Neural cell (in vitro differentiated cells): Measurements from ENCODE around the gene FBP1. TPM values are rescaled to one million over a fixed set of nuclear protein-coding genes. Genes with fewer than 3 reads are reported as not detected.
"Not testable (repeated sequence)": the region's sequence is repeated elsewhere in the genome, so short reads cannot be mapped to it uniquely, and the experiment has no call there.

Experiments
- H2AFZ ChIP-seq: fragments of 200-600, 300-800 bp; sonication (generic), shearing (Covaris generic); 2 replicates; pipeline ENCODE4 v1.6.0; 2014; ENCODE audit warnings: low read depth, mild to moderate bottlenecking, antibody characterized with exemption, low read length, moderate library complexity
- H3F3A ChIP-seq: fragments of 200-600 bp; shearing (Covaris generic); 2 replicates; pipeline ENCODE4 v1.6.1; 2016; ENCODE audit warnings: mild to moderate bottlenecking, moderate library complexity, mixed read lengths, antibody characterized with exemption, low read length; ENCODE audit not compliant: insufficient read depth, poor library complexity, severe bottlenecking
- H3K27ac ChIP-seq: fragments of 200-600, 300-800 bp; sonication (generic), shearing (Covaris generic); 2 replicates; pipeline ENCODE4 v1.5.1; 2014; ENCODE audit warnings: mild to moderate bottlenecking, low read length, moderate library complexity
- H3K27me3 ChIP-seq: fragments of 300-800, 200-600 bp; sonication (generic), shearing (Covaris generic); 2 replicates; pipeline ENCODE4 v1.6.0; 2014; ENCODE audit warnings: mild to moderate bottlenecking, low read depth, low read length, moderate library complexity; ENCODE audit not compliant: insufficient read depth
- H3K36me3 ChIP-seq: fragments of 300-800, 200-600 bp; sonication (generic), shearing (Covaris generic); 2 replicates; pipeline ENCODE4 v1.5.1; 2014; ENCODE audit warnings: mild to moderate bottlenecking, antibody characterized with exemption, low read length, moderate library complexity; ENCODE audit not compliant: insufficient read depth
- H3K4me2 ChIP-seq: fragments of 300-800, 200-600 bp; sonication (generic), shearing (Covaris generic); 2 replicates; pipeline ENCODE4 v1.6.0; 2014; ENCODE audit warnings: mild to moderate bottlenecking, low read length
- H3K4me3 ChIP-seq: fragments of 300-800, 200-600 bp; sonication (generic), shearing (Covaris generic); 2 replicates; pipeline ENCODE4 v1.5.1; 2014; ENCODE audit warnings: mild to moderate bottlenecking, low read length, moderate library complexity
- H3K79me2 ChIP-seq: fragments of 200-600 bp; shearing (Covaris generic); replicated peaks from 2 replicates; pipeline ENCODE4 v1.6.0; 2014; ENCODE audit warnings: mild to moderate bottlenecking, low read length, moderate library complexity; ENCODE audit not compliant: insufficient read depth
- H3K9ac ChIP-seq: fragments of 300-800, 200-600 bp; sonication (generic), shearing (Covaris generic); 2 replicates; pipeline ENCODE4 v1.6.1; 2016; ENCODE audit warnings: mild to moderate bottlenecking, low read length, mixed read lengths
- H3K9me2 ChIP-seq: fragments of 200-600 bp; shearing (Covaris generic); 2 replicates; pipeline ENCODE4 v1.6.1; 2016; ENCODE audit warnings: mild to moderate bottlenecking, low read length, mixed read lengths; ENCODE audit not compliant: insufficient read depth
- H3K9me3 ChIP-seq: fragments of 200-600, 300-800 bp; sonication (generic), shearing (Covaris generic); 2 replicates; pipeline ENCODE4 v1.6.1; 2016; ENCODE audit warnings: mild to moderate bottlenecking, mixed run types, low read length, moderate library complexity, mixed read lengths
- H4K20me1 ChIP-seq: fragments of 200-600 bp; shearing (Covaris generic); 2 replicates; pipeline ENCODE4 v1.6.1; 2016; ENCODE audit warnings: mild to moderate bottlenecking, mixed run types; ENCODE audit not compliant: insufficient read depth
- CTCF ChIP-seq: fragments of 450-650 bp; IDR thresholded peaks from 2 replicates; pipeline ENCODE4 v1.5.1; 2014; ENCODE audit warnings: antibody characterized with exemption, mild to moderate bottlenecking, moderate library complexity; ENCODE audit not compliant: poor library complexity, severe bottlenecking
- EP300 ChIP-seq: fragments of 450-650 bp; conservative IDR thresholded peaks from 2 replicates; pipeline ENCODE4 v1.6.1; 2014; ENCODE audit warnings: antibody characterized with exemption, mild to moderate bottlenecking, moderate library complexity; ENCODE audit not compliant: poor library complexity, severe bottlenecking
- EZH2 ChIP-seq: fragments of 200-600, 300-800 bp; shearing (Covaris generic), sonication (generic); IDR thresholded peaks from 2 replicates; pipeline ENCODE4 v1.6.1; 2014; ENCODE audit warnings: antibody characterized with exemption, low read length, borderline replicate concordance, mild to moderate bottlenecking; ENCODE audit not compliant: insufficient read depth, poor library complexity, severe bottlenecking
- MXI1 ChIP-seq: fragments of 450-650 bp; conservative IDR thresholded peaks from 2 replicates; pipeline ENCODE4 v1.6.1; 2014; ENCODE audit warnings: antibody characterized with exemption, mild to moderate bottlenecking; ENCODE audit not compliant: poor library complexity, severe bottlenecking
- POLR2AphosphoS5 ChIP-seq: IDR thresholded peaks from 2 replicates; pipeline ENCODE4 v1.6.1; 2012
- RAD21 ChIP-seq: fragments of 450-650 bp; conservative IDR thresholded peaks from 2 replicates; pipeline ENCODE4 v1.6.1; 2014; ENCODE audit warnings: antibody characterized with exemption, mild to moderate bottlenecking, moderate library complexity
- REST ChIP-seq: IDR thresholded peaks from 2 replicates; pipeline ENCODE4 v1.6.1; 2012; ENCODE audit warnings: borderline replicate concordance
- SMC3 ChIP-seq: fragments of 450-650 bp; conservative IDR thresholded peaks from 2 replicates; pipeline ENCODE4 v1.6.1; 2014; ENCODE audit warnings: antibody characterized with exemption, mild to moderate bottlenecking, moderate library complexity; ENCODE audit not compliant: poor library complexity
- TAF1 ChIP-seq: IDR thresholded peaks from 2 replicates; pipeline ENCODE4 v1.6.1; 2012; ENCODE audit warnings: low read depth
- polyA plus RNA-seq: library from polyadenylated mRNA; depleted of rRNA; stranded (reverse); fragments of >200 nt; gene quantifications from 2 replicates; pipeline ENCODE4 v1.2.3, GENCODE V29; 2014

Gene FBP1
- polyA plus RNA-seq, 1 donor from 2014 or later: not detected

GRCh38 chr9:94599102-94599501, 40.2 kb downstream of the FBP1 start:
- Histone ChIP-seq H3K9ac (no peak overlapping the region), H3K4me3 (no peak overlapping the region), H3K36me3 (no peaks in the 10 kb centered on the region), H3F3A (no peaks in the 10 kb centered on the region), H3K79me2 (no peaks in the 10 kb centered on the region), H2AFZ (no peak overlapping the region), H3K4me2 (no peak overlapping the region), H3K27ac (no peak overlapping the region), H3K27me3 (no peaks in the 10 kb centered on the region), H4K20me1 (no peaks in the 10 kb centered on the region), H3K9me3 (no peaks in the 10 kb centered on the region), H3K9me2 (no peaks in the 10 kb centered on the region)
- TF ChIP-seq RAD21: no peak
- TF ChIP-seq SMC3: no peak
- no peak for TF ChIP-seq REST
- no peak for TF ChIP-seq POLR2AphosphoS5
- TF ChIP-seq CTCF: no peak
- TF ChIP-seq EP300: no peak
- no peak for TF ChIP-seq TAF1
- TF ChIP-seq MXI1: no peak
- TF ChIP-seq EZH2: no peak

- Histone ChIP-seq H3K27ac (no peak within 1 kb of the TSS), H3K9me3 (no peaks in the 10 kb centered on the region), H3K4me2 (no peak within 1 kb of the TSS), H3K36me3 (no peaks in the 10 kb centered on the region), H3K9me2 (no peaks in the 10 kb centered on the region), H3K9ac (no peak within 1 kb of the TSS), H3K27me3 (no peaks in the 10 kb centered on the region), H2AFZ (no peak within 1 kb of the TSS), H3K79me2 (no peaks in the 10 kb centered on the region), H3F3A (no peaks in the 10 kb centered on the region), H3K4me3 (no peak within 1 kb of the TSS), H4K20me1 (no peaks in the 10 kb centered on the region)
- no peak for TF ChIP-seq POLR2AphosphoS5
- TF ChIP-seq RAD21: no peak
- no peak for TF ChIP-seq SMC3
- TF ChIP-seq EZH2: no peak
- TF ChIP-seq CTCF: no peak
- no peak for TF ChIP-seq TAF1
- TF ChIP-seq EP300: no peak
- no peak for TF ChIP-seq REST
- no peak for TF ChIP-seq MXI1
Observed at GRCh38 chr9:94593459-94594345, 45.6 kb downstream of the FBP1 start, which contains the start of gene FBP2. Gene FBP2 (minus strand): TSS chr9:94593824. CDS start chr9:94593726, 98 bp downstream.

- H3K79me2 ChIP-seq, H3K27me3 ChIP-seq, H3K4me2 ChIP-seq, H3F3A ChIP-seq, H2AFZ ChIP-seq, H4K20me1 ChIP-seq, H3K36me3 ChIP-seq, H3K27ac ChIP-seq, H3K4me3 ChIP-seq, H3K9me2 ChIP-seq, H3K9ac ChIP-seq, H3K9me3 ChIP-seq: not testable (repeated sequence)
Observed at GRCh38 chr9:94592683-94593082, 46.6 kb downstream of the FBP1 start.
